Osteoblast (primary cell): ENCODE results near the gene BAHD1. TPM values are rescaled to one million over a fixed set of nuclear protein-coding genes. Genes with fewer than 3 reads are reported as not detected.

ENCODE experiments used
- DNase-seq: peaks from one replicate; pipeline ENCODE4 v3.0.0; 2011; ENCODE audit warnings: low spot score, mixed read lengths; ENCODE audit not compliant: insufficient read length; ENCODE audit errors: missing footprints
- H2AFZ ChIP-seq: 2 replicates; pipeline ENCODE4 v1.6.0; 2011; ENCODE audit warnings: mild to moderate bottlenecking, low read length
- H3K27ac ChIP-seq: 2 replicates; pipeline ENCODE4 v1.5.1; 2011; ENCODE audit warnings: mild to moderate bottlenecking, low read depth, low read length, moderate library complexity
- H3K27me3 ChIP-seq: 2 replicates; pipeline ENCODE4 v1.6.0; 2012; ENCODE audit warnings: mild to moderate bottlenecking, control low read depth, inconsistent platforms, low read length, moderate library complexity; ENCODE audit not compliant: insufficient read depth
- H3K36me3 ChIP-seq: 2 replicates; pipeline ENCODE4 v1.5.1; 2011; ENCODE audit warnings: mild to moderate bottlenecking, low read length, control low read depth, moderate library complexity; ENCODE audit not compliant: insufficient read depth
- H3K4me1 ChIP-seq: 2 replicates; pipeline ENCODE4 v1.5.1; 2011; ENCODE audit warnings: mild to moderate bottlenecking, low read length, control low read depth, moderate library complexity; ENCODE audit not compliant: insufficient read depth
- H3K4me2 ChIP-seq: 2 replicates; pipeline ENCODE4 v1.6.0; 2011; ENCODE audit warnings: mild to moderate bottlenecking, low read length; ENCODE audit not compliant: insufficient read depth
- H3K4me3 ChIP-seq: fragments of 200-600 bp; sonication (generic); 3 replicates; pipeline ENCODE4 v1.5.1; 2012; ENCODE audit warnings: mild to moderate bottlenecking, low read length, inconsistent platforms; ENCODE audit not compliant: insufficient read depth
- H3K79me2 ChIP-seq: 2 replicates; pipeline ENCODE4 v1.6.0; 2012; ENCODE audit warnings: mild to moderate bottlenecking, low read length, control low read depth, inconsistent platforms; ENCODE audit not compliant: insufficient read depth
- H3K9me3 ChIP-seq: 2 replicates; pipeline ENCODE4 v1.5.1; 2011; ENCODE audit warnings: low read depth, low read length, control low read depth
- H4K20me1 ChIP-seq: 2 replicates; pipeline ENCODE4 v1.6.0; 2012; ENCODE audit warnings: mild to moderate bottlenecking, low read length, control low read depth; ENCODE audit not compliant: insufficient read depth
- total RNA-seq: library from RNA; depleted of rRNA; stranded (reverse); fragments of >200 nt; gene quantifications from 2 replicates; pipeline ENCODE4 v1.2.3, GENCODE V29; 2012
- TF ChIP-seq, protein P1 (sequence below): IDR thresholded peaks from 2 replicates; pipeline ENCODE4 v1.5.1; 2011; ENCODE audit warnings: mild to moderate bottlenecking, low read depth, low read length, moderate library complexity; ENCODE audit errors: extremely low read depth

The BAHD1 gene
- total RNA-seq, 1 donor: 10.5 TPM

- Histone ChIP-seq H3K4me2 (peak overlapping the region; percentile 65), H3K4me1 (peaks cover 9% of the 10 kb centered on the region), H3K4me3 (peak overlapping the region; percentile 56), H4K20me1 (no peaks in the 10 kb centered on the region), H3K79me2 (no peaks in the 10 kb centered on the region), H2AFZ (no peak overlapping the region), H3K36me3 (no peaks in the 10 kb centered on the region), H3K9me3 (no peaks in the 10 kb centered on the region), H3K27ac (no peak overlapping the region), H3K27me3 (peaks cover 69% of the 10 kb centered on the region)
- DNase-seq: peak; percentile 90
- TF ChIP-seq, protein P1, sequence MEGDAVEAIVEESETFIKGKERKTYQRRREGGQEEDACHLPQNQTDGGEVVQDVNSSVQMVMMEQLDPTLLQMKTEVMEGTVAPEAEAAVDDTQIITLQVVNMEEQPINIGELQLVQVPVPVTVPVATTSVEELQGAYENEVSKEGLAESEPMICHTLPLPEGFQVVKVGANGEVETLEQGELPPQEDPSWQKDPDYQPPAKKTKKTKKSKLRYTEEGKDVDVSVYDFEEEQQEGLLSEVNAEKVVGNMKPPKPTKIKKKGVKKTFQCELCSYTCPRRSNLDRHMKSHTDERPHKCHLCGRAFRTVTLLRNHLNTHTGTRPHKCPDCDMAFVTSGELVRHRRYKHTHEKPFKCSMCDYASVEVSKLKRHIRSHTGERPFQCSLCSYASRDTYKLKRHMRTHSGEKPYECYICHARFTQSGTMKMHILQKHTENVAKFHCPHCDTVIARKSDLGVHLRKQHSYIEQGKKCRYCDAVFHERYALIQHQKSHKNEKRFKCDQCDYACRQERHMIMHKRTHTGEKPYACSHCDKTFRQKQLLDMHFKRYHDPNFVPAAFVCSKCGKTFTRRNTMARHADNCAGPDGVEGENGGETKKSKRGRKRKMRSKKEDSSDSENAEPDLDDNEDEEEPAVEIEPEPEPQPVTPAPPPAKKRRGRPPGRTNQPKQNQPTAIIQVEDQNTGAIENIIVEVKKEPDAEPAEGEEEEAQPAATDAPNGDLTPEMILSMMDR: no peak
These were observed 4.4 kb upstream of the BAHD1 start for GRCh38 chr15:40436116-40436891.

GRCh38 chr15:40436892-40437751, 3.6 kb upstream of the BAHD1 start:
- TF ChIP-seq, protein P1: no peak
- H3K4me1 ChIP-seq: peaks cover 9% of the 10 kb centered on the region
- H3K4me3 ChIP-seq: peak overlapping the region; percentile 56
- no peak overlapping the region for H3K27ac ChIP-seq
- no peak overlapping the region for H2AFZ ChIP-seq
- peak overlapping the region; percentile 65 for H3K4me2 ChIP-seq
- no peaks in the 10 kb centered on the region for H3K9me3 ChIP-seq
- H3K36me3 ChIP-seq: no peaks in the 10 kb centered on the region
- H4K20me1 ChIP-seq: peaks cover 2% of the 10 kb centered on the region
- peaks cover 69% of the 10 kb centered on the region for H3K27me3 ChIP-seq
- H3K79me2 ChIP-seq: peaks cover 4% of the 10 kb centered on the region
- peak; percentile 91 for DNase-seq

DNA sequence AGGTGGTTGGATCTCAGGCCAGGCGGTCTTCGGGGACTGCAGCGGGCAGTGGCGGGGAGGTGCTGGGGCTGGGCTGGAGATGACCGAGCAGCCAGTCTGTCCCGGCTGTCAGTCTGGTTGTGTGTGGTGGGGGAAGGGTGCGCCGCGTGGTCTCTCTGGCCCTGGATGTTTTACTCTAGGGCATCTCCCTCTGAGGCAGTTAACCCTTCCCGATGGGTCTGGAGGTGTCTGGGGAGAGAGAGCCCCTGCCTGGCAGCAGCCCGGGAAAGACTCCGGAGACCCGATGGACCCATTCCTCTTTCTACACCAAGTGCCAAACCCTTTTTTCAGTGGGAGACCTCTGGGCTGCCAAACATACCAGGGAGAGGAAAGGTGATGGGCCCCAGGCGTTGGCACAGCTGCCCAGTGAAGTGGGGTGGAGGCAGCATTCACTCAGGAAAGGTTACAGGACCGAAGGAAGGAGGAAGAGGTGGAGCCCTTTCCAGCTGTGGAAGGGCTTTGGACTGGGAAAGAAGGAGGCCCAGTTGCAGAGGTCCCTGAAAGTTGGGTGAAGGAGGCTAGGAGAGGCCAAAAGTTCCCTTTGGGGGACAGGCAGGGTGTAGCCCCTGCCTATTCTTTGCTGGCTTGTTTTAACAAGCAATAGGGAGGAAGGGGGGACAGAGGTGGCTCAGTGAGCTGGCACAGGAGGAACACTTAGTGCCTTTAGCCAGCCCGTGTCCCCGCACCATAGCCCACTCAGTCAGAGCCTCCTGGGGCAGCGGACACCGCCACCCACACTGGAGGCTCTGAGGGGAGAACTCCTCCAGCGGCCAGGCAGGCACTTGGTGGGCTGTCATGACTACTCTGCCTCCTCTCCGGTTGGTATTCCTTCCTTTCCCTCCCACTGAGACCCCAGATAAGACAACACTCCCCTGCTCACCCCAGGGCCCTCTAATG, 2.7 kb upstream of the BAHD1 start:
- Histone ChIP-seq H2AFZ (no peak overlapping the region), H3K4me2 (no peak overlapping the region), H3K4me1 (peaks cover 9% of the 10 kb centered on the region), H4K20me1 (peaks cover 10% of the 10 kb centered on the region), H3K27ac (no peak overlapping the region), H3K79me2 (peaks cover 10% of the 10 kb centered on the region), H3K9me3 (no peaks in the 10 kb centered on the region), H3K27me3 (peaks cover 67% of the 10 kb centered on the region), H3K36me3 (no peaks in the 10 kb centered on the region), H3K4me3 (no peak overlapping the region)
- TF ChIP-seq, protein P1: no peak
- DNase-seq: peak; percentile 89
